Measurements from ENCODE around the gene NLRP12. TPM values are rescaled to one million over a fixed set of nuclear protein-coding genes. Genes with fewer than 3 reads are reported as not detected.
"Not testable (repeated sequence)": the region's sequence is repeated elsewhere in the genome, so short reads cannot be mapped to it uniquely, and the experiment has no call there.

NLRP12 gene
- total RNA-seq, 3 donors from 2014 or later (not counting 1 experiment from before 2014, with no cell fraction given): 0.35 to 13.6 (median 0.84) TPM

DNA sequence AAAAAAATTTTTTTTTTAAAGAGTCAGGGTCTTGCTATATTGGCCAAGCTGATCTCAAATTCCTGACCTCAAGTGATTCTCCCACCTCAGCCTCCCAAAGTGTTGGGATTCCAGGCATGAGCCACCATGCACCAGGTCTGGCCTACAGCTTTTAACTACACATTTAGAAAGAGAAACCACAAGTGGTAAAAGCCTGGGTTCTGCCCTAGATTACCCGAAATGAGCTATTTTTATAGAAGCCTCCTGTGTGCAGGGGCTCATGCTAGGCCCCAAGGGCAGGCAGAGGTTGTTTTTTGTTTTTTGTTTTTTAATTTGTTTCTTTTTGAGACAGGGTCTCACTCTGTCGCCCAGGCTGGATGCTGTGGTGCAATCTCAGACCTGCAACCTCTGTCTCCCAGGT is 29.6 kb upstream of the NLRP12 start:
- no peaks in the 10 kb centered on the region for H3K27me3 ChIP-seq (ENCODE audit: control insufficient read depth, insufficient read depth, low read length)
- H3K4me1 Mint-ChIP-seq: peaks cover 0 to 4% of the 10 kb centered on the region in 2 donors
- H3K9me3 Mint-ChIP-seq: no peaks in the 10 kb centered on the region
- H3K4me3 Mint-ChIP-seq: no peak overlapping the region
- no peak overlapping the region for H3K27ac ChIP-seq (ENCODE audit: low read length)
- no peak overlapping the region for H3K4me3 ChIP-seq (ENCODE audit: low read length)
- H3K27me3 Mint-ChIP-seq (ENCODE audit: low read depth in 2 of 2): peaks cover 20 to 23% of the 10 kb centered on the region in 2 donors
- intact Hi-C loops (cut with micrococcal nuclease): loop anchor here (5.0 kb wide), 1 partner anchor 39 kb away; no protein-coding TSS in a partner anchor
- no peaks in the 10 kb centered on the region for H3K36me3 ChIP-seq (ENCODE audit: control insufficient read depth, insufficient read depth, low read length)
- peaks cover 11% of the 10 kb centered on the region for H3K4me1 ChIP-seq (ENCODE audit: control insufficient read depth, insufficient read depth, low read length)
- H3K9me3 ChIP-seq (ENCODE audit: control insufficient read depth, insufficient read depth, low read length): no peaks in the 10 kb centered on the region
- TF ChIP-seq, protein P1, sequence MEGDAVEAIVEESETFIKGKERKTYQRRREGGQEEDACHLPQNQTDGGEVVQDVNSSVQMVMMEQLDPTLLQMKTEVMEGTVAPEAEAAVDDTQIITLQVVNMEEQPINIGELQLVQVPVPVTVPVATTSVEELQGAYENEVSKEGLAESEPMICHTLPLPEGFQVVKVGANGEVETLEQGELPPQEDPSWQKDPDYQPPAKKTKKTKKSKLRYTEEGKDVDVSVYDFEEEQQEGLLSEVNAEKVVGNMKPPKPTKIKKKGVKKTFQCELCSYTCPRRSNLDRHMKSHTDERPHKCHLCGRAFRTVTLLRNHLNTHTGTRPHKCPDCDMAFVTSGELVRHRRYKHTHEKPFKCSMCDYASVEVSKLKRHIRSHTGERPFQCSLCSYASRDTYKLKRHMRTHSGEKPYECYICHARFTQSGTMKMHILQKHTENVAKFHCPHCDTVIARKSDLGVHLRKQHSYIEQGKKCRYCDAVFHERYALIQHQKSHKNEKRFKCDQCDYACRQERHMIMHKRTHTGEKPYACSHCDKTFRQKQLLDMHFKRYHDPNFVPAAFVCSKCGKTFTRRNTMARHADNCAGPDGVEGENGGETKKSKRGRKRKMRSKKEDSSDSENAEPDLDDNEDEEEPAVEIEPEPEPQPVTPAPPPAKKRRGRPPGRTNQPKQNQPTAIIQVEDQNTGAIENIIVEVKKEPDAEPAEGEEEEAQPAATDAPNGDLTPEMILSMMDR (IDR thresholded peaks at IDR 0.05): no peak
- WGBS (ENCODE audit: insufficient coverage): 34% methylated on average over 2 of the region's 2 CpGs
- ATAC-seq (no peak), DNase-seq (no peak)
- no peak overlapping the region for H3K27ac Mint-ChIP-seq
- no peaks in the 10 kb centered on the region for H3K36me3 Mint-ChIP-seq

DNA sequence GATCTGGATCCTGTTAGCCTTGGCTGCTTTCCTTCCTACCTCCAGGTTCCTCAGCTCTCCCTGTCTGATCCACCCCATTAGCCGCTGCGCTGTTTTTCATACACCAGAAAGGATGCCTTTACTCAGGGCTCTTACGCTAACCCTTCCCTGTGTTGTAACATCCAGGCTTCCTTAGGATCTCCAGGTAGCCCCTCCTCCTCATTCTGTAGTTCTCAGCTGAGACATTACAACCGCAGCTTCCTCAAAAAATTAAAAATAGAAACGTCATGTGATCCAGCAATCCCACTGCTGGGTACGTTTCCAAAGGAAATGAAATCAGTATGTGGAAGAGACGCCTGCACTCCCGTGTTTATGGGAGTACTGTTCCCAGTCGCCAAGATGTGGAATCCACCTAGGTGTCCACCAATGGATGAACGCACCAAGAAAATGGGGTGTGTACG is 25.1 kb upstream of the NLRP12 start:
- no peak for DNase-seq
- Histone ChIP-seq H3K36me3 (ENCODE audit: control insufficient read depth, insufficient read depth, low read length) (no peaks in the 10 kb centered on the region), H3K9me3 (ENCODE audit: control insufficient read depth, insufficient read depth, low read length) (no peaks in the 10 kb centered on the region), H3K4me1 (ENCODE audit: control insufficient read depth, insufficient read depth, low read length) (peaks cover 14% of the 10 kb centered on the region), H3K4me3 (ENCODE audit: low read length) (no peak overlapping the region), H3K27ac (ENCODE audit: low read length) (no peak overlapping the region), H3K27me3 (ENCODE audit: control insufficient read depth, insufficient read depth, low read length) (no peaks in the 10 kb centered on the region)
- no peaks in the 10 kb centered on the region for H3K36me3 Mint-ChIP-seq
- no peak overlapping the region for H3K27ac Mint-ChIP-seq
- WGBS (ENCODE audit: insufficient coverage): 41% methylated on average over 11 of the region's 11 CpGs
- H3K9me3 Mint-ChIP-seq: no peaks in the 10 kb centered on the region
- ATAC-seq: peak in 1 of 3 donors; percentile 38
- H3K4me3 Mint-ChIP-seq: no peak overlapping the region
- intact Hi-C loops (cut with micrococcal nuclease): no loop called here
- TF ChIP-seq, protein P1 (IDR thresholded peaks at IDR 0.05): no peak
- peaks cover 0 to 4% of the 10 kb centered on the region in 2 donors for H3K4me1 Mint-ChIP-seq
- peaks cover 26 to 32% of the 10 kb centered on the region in 2 donors for H3K27me3 Mint-ChIP-seq (ENCODE audit: low read depth in 2 of 2)

DNA sequence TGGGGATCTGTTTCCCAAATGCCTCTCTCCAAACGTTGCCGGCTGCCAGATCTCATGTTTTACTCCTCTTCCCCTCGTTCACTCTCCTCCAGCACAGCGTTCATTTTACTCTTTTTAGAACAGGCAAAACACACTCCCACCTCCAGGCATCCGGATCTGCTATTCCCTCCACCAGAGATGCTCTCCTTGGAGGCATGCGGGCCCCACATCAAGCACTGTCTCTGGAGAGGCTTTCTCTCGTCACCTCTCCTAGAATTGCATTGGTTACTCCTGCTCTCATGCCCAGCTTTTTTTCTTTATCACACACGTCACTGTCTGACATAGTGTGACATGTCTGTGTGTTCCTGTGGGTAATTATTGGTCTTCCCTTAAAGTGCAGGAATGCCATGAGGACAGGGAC is 23.4 kb upstream of the NLRP12 start:
- no peak overlapping the region for H3K4me3 ChIP-seq (ENCODE audit: low read length)
- H3K9me3 Mint-ChIP-seq: no peaks in the 10 kb centered on the region
- H3K4me1 ChIP-seq (ENCODE audit: control insufficient read depth, insufficient read depth, low read length): peaks cover 7% of the 10 kb centered on the region
- ATAC-seq (no peak), DNase-seq (no peak)
- intact Hi-C loops (cut with micrococcal nuclease): no loop called here
- H3K4me3 Mint-ChIP-seq: no peak overlapping the region
- no peaks in the 10 kb centered on the region for H3K36me3 Mint-ChIP-seq
- WGBS (ENCODE audit: insufficient coverage): 70% methylated on average over 7 of the region's 8 CpGs
- TF ChIP-seq, protein P1 (IDR thresholded peaks at IDR 0.05): no peak
- no peaks in the 10 kb centered on the region for H3K27me3 ChIP-seq (ENCODE audit: control insufficient read depth, insufficient read depth, low read length)
- H3K27me3 Mint-ChIP-seq (ENCODE audit: low read depth in 2 of 2): peaks cover 22 to 27% of the 10 kb centered on the region in 2 donors
- no peaks in the 10 kb centered on the region for H3K36me3 ChIP-seq (ENCODE audit: control insufficient read depth, insufficient read depth, low read length)
- no peak overlapping the region for H3K27ac Mint-ChIP-seq
- no peaks in the 10 kb centered on the region for H3K9me3 ChIP-seq (ENCODE audit: control insufficient read depth, insufficient read depth, low read length)
- H3K4me1 Mint-ChIP-seq: no peaks in the 10 kb centered on the region
- no peak overlapping the region for H3K27ac ChIP-seq (ENCODE audit: low read length)

DNA sequence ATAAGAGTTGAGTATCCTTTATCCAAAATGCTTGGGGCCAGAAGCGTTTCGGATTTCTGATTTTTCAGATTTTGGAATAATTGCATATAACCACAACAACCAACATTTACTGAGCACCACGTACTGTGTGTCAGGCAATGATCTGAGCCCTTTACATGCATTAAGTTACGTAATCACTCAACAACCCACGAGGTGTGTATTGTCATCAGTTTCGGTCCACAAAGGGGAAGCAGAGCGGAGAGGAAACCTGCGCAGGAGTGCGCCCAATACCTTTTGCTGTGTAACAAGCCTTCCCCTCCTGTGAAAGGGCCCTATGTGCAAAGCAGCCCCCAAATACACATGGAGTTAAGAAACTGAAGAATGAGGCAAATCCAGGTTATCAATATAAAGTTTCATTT is 20.7 kb upstream of the NLRP12 start:
- no peaks in the 10 kb centered on the region for H3K9me3 Mint-ChIP-seq
- no peaks in the 10 kb centered on the region for H3K36me3 Mint-ChIP-seq
- DNase-seq: no peak
- no peak overlapping the region for H3K27ac ChIP-seq (ENCODE audit: low read length)
- no peaks in the 10 kb centered on the region for H3K9me3 ChIP-seq (ENCODE audit: control insufficient read depth, insufficient read depth, low read length)
- peaks cover 3% of the 10 kb centered on the region for H3K4me1 ChIP-seq (ENCODE audit: control insufficient read depth, insufficient read depth, low read length)
- H3K36me3 ChIP-seq (ENCODE audit: control insufficient read depth, insufficient read depth, low read length): no peaks in the 10 kb centered on the region
- ATAC-seq: peak in 1 of 3 donors; percentile 62
- no peak overlapping the region for H3K27ac Mint-ChIP-seq
- peaks cover 0 to 5% of the 10 kb centered on the region in 2 donors for H3K4me1 Mint-ChIP-seq
- no peaks in the 10 kb centered on the region for H3K27me3 ChIP-seq (ENCODE audit: control insufficient read depth, insufficient read depth, low read length)
- TF ChIP-seq, protein P1 (IDR thresholded peaks at IDR 0.05): no peak
- WGBS (ENCODE audit: insufficient coverage): 67% methylated on average over 9 of the region's 9 CpGs
- H3K27me3 Mint-ChIP-seq (ENCODE audit: low read depth in 2 of 2): peaks cover 15 to 19% of the 10 kb centered on the region in 2 donors
- intact Hi-C loops (cut with micrococcal nuclease): no loop called here
- no peak overlapping the region for H3K4me3 ChIP-seq (ENCODE audit: low read length)
- H3K4me3 Mint-ChIP-seq: no peak overlapping the region

DNA sequence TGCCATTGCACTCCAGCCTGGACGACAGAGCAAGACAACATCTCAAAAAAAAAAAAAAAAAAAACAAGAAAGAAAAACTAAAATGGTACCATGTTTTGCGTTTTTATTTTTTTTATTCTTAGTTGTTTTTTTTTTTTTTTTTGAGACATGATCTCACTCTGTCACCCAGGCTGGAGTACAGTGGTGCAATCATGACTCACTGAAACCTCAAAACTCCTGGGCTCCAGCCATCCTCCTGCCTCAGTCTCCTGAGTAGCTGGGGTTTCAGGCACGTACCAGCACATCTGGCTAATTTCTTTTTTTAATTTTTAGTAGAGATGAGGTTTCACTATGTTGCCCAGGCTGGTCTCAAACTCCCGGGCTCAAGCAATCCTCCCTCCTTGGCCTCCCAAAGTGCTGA is 16.8 kb upstream of the NLRP12 start:
- H3K9me3 Mint-ChIP-seq; H3K4me1 ChIP-seq (ENCODE audit: control insufficient read depth, insufficient read depth, low read length); H3K9me3 ChIP-seq (ENCODE audit: control insufficient read depth, insufficient read depth, low read length); H3K27ac ChIP-seq (ENCODE audit: low read length); ATAC-seq; DNase-seq; H3K27ac Mint-ChIP-seq; H3K4me3 ChIP-seq (ENCODE audit: low read length); H3K4me1 Mint-ChIP-seq; H3K4me3 Mint-ChIP-seq; intact Hi-C loops (cut with micrococcal nuclease); H3K36me3 ChIP-seq (ENCODE audit: control insufficient read depth, insufficient read depth, low read length); H3K27me3 ChIP-seq (ENCODE audit: control insufficient read depth, insufficient read depth, low read length); H3K36me3 Mint-ChIP-seq: not testable (repeated sequence)
- peaks cover 0 to 11% of the 10 kb centered on the region in 2 donors for H3K27me3 Mint-ChIP-seq (ENCODE audit: low read depth in 2 of 2)
- WGBS (ENCODE audit: insufficient coverage): 87% methylated on average over 3 of the region's 4 CpGs
